SU-DHL-6 (cell line): ENCODE measurements around the gene RIPK4.

ENCODE experiments used
- H2AFZ ChIP-seq: fragments of 200-600 bp; sonication (generic); 2 replicates; pipeline ENCODE4 v1.6.1; 2014; ENCODE audit warnings: low read depth, mild to moderate bottlenecking, moderate library complexity, mixed read lengths, antibody characterized with exemption, low read length; ENCODE audit not compliant: severe bottlenecking
- H3F3A ChIP-seq: fragments of 200-600 bp; shearing (Covaris generic); 2 replicates; pipeline ENCODE4 v1.6.0; 2016; ENCODE audit warnings: antibody characterized with exemption, mild to moderate bottlenecking; ENCODE audit not compliant: insufficient read depth
- H3K27ac ChIP-seq: fragments of 200-600 bp; sonication (generic); 2 replicates; pipeline ENCODE4 v1.5.1; 2016; ENCODE audit warnings: low read depth, mild to moderate bottlenecking, low read length, moderate library complexity, mixed read lengths
- H3K27me3 ChIP-seq: fragments of 200-600 bp; sonication (generic), shearing (Covaris generic); 2 replicates; pipeline ENCODE4 v1.6.0; 2014; ENCODE audit warnings: mild to moderate bottlenecking, low read length
- H3K36me3 ChIP-seq: fragments of 200-600 bp; sonication (generic); 2 replicates; pipeline ENCODE4 v1.6.1; 2014; ENCODE audit warnings: mild to moderate bottlenecking, low read length, mixed read lengths
- H3K4me2 ChIP-seq: fragments of 300-600, 200-600 bp; shearing (Covaris generic), sonication (generic); 2 replicates; pipeline ENCODE4 v1.6.0; 2014; ENCODE audit warnings: low read length, low read depth, mild to moderate bottlenecking; ENCODE audit not compliant: poor library complexity, severe bottlenecking
- H3K4me3 ChIP-seq: fragments of 200-600 bp; sonication (generic); 2 replicates; pipeline ENCODE4 v1.5.1; 2014; ENCODE audit warnings: antibody characterized with exemption, low read length, mild to moderate bottlenecking, mixed read lengths; ENCODE audit not compliant: insufficient read depth, poor library complexity, severe bottlenecking
- H3K79me2 ChIP-seq: fragments of 200-600 bp; sonication (generic); 2 replicates; pipeline ENCODE4 v1.6.1; 2014; ENCODE audit warnings: mild to moderate bottlenecking, low read length, moderate library complexity; ENCODE audit not compliant: insufficient read depth
- H3K9ac ChIP-seq: fragments of 200-600 bp; sonication (generic); 2 replicates; pipeline ENCODE4 v1.7.0; 2014; ENCODE audit warnings: mild to moderate bottlenecking, low read length
- H3K9me2 ChIP-seq: fragments of 200-600 bp; sonication (generic); replicated peaks from 2 replicates; pipeline ENCODE4 v1.6.1; 2014; ENCODE audit warnings: low read length; ENCODE audit not compliant: insufficient read depth
- H3K9me3 ChIP-seq: fragments of 200-600 bp; sonication (generic); 2 replicates; pipeline ENCODE4 v1.6.1; 2014; ENCODE audit warnings: low read length, mixed read lengths; ENCODE audit not compliant: insufficient read depth
- H4K20me1 ChIP-seq: fragments of 200-600 bp; sonication (generic); 2 replicates; pipeline ENCODE4 v1.6.1; 2014; ENCODE audit warnings: low read depth, mild to moderate bottlenecking, antibody characterized with exemption, low read length, moderate library complexity, mixed read lengths
- EZH2phosphoT487 ChIP-seq: fragments of 200-600 bp; sonication (generic), shearing (Covaris generic); conservative IDR thresholded peaks from 2 replicates; pipeline ENCODE4 v1.6.1; 2018; ENCODE audit warnings: mild to moderate bottlenecking, antibody characterized with exemption, low read length, moderate library complexity, mixed read lengths
- TF ChIP-seq, protein P1 (sequence below): fragments of 200-600 bp; sonication (generic); IDR thresholded peaks from one replicate; pipeline ENCODE4 v1.5.1; 2017; ENCODE audit warnings: antibody characterized with exemption, mild to moderate bottlenecking, low read length, moderate library complexity; ENCODE audit not compliant: insufficient read depth, poor library complexity, severe bottlenecking

Gene RIPK4

DNA sequence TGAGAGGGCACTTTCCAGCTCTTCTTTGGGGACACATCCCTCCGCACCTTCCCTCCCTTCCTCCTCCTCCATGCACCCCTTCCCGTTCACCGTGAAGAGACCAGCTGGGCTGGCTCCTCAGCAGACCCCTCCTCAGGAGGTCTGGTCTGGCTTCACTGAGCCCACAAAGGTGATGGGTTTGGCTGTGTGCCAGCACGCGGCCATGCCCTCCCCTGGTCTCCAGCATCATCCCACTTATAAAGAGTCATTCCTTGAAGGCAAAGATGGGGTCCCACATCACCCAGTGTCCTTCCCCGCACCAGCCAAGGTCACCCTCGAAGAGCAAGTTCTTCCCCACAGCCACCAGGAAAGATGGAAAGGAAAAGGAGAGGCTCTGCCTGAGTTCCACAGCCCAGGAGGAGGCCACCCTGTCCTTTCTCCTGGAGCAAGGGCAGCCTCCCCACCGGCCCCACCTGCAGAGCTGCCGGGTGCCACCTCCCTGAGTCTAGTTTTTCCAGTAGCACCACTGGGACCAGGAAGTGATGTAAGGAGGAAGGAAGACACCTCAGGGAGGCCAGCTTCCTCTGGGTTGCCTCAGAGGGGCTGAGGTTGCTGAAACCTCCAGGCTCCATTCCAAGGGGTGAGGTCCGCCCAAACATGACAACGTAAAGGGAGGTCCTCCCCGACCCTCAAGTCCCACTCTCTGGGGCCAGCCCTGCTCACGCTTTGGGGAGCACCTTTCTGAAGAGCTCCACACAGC is 32.7 kb downstream of the RIPK4 start:
- Histone ChIP-seq H3K4me2 (no peak overlapping the region), H3K79me2 (no peaks in the 10 kb centered on the region), H4K20me1 (no peaks in the 10 kb centered on the region), H3K27me3 (no peaks in the 10 kb centered on the region), H3F3A (no peaks in the 10 kb centered on the region), H2AFZ (no peak overlapping the region), H3K9ac (no peak overlapping the region), H3K36me3 (no peaks in the 10 kb centered on the region), H3K4me3 (no peak overlapping the region), H3K9me3 (peaks cover 5% of the 10 kb centered on the region; the same call in 1 of the 2 replicates), H3K9me2 (no peaks in the 10 kb centered on the region), H3K27ac (no peak overlapping the region)
- TF ChIP-seq EZH2phosphoT487 = no peak
- TF ChIP-seq, protein P1, sequence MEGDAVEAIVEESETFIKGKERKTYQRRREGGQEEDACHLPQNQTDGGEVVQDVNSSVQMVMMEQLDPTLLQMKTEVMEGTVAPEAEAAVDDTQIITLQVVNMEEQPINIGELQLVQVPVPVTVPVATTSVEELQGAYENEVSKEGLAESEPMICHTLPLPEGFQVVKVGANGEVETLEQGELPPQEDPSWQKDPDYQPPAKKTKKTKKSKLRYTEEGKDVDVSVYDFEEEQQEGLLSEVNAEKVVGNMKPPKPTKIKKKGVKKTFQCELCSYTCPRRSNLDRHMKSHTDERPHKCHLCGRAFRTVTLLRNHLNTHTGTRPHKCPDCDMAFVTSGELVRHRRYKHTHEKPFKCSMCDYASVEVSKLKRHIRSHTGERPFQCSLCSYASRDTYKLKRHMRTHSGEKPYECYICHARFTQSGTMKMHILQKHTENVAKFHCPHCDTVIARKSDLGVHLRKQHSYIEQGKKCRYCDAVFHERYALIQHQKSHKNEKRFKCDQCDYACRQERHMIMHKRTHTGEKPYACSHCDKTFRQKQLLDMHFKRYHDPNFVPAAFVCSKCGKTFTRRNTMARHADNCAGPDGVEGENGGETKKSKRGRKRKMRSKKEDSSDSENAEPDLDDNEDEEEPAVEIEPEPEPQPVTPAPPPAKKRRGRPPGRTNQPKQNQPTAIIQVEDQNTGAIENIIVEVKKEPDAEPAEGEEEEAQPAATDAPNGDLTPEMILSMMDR = no peak

DNA sequence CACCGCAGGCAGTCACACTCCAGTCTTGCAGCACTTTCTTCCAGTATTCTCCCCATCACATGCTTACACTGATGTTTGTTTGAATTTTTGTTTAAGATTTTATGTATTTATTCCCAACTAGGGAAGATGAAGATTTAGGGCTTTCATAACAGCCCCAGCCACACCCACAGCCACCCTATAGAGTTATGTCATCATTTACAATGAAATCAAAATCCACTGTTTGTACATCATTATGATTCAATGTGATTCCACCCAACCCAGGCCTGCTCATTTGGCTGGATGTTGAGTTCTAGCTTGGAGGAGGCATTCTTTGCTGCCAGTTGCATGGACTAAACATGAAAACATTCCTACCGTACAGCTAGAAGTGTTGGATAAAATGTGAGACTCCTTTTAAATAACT is 35.8 kb downstream of the RIPK4 start:
- Histone ChIP-seq H3F3A (no peaks in the 10 kb centered on the region), H3K9ac (no peak overlapping the region), H3K4me2 (no peak overlapping the region), H3K9me3 (no peaks in the 10 kb centered on the region), H4K20me1 (no peaks in the 10 kb centered on the region), H3K36me3 (no peaks in the 10 kb centered on the region), H3K4me3 (no peak overlapping the region), H3K79me2 (no peaks in the 10 kb centered on the region), H3K27me3 (no peaks in the 10 kb centered on the region), H2AFZ (no peak overlapping the region), H3K27ac (no peak overlapping the region), H3K9me2 (no peaks in the 10 kb centered on the region)
- TF ChIP-seq EZH2phosphoT487 = no peak
- TF ChIP-seq, protein P1 = no peak

DNA sequence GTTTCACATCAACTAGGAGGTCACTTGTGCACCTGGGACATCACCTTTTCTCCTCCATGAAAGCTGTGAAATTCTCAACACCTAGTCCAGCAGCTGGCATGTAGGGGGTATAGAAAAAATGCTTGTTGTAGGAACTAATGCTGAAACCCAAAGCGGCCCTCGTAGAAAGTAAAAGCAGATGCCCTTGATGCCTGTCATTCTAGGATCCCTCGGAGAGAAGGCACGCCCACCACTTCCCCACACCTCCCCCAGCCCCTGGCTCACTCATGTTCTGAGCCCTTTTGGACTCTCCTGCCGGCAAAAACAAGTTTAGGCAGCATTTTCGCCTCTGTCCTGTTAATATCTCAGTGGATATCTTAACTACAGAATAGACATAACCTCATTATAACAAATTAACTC is 36.5 kb downstream of the RIPK4 start:
- no peak overlapping the region for H3K4me2 ChIP-seq
- H2AFZ ChIP-seq = no peak overlapping the region
- H3K27ac ChIP-seq = no peak overlapping the region
- H4K20me1 ChIP-seq = no peaks in the 10 kb centered on the region
- TF ChIP-seq EZH2phosphoT487 = no peak
- TF ChIP-seq, protein P1 = no peak
- H3K9me2 ChIP-seq = no peaks in the 10 kb centered on the region
- no peaks in the 10 kb centered on the region for H3F3A ChIP-seq
- no peaks in the 10 kb centered on the region for H3K9me3 ChIP-seq
- no peak overlapping the region for H3K9ac ChIP-seq
- H3K27me3 ChIP-seq = no peaks in the 10 kb centered on the region
- no peak overlapping the region for H3K4me3 ChIP-seq
- H3K79me2 ChIP-seq = no peaks in the 10 kb centered on the region
- H3K36me3 ChIP-seq = no peaks in the 10 kb centered on the region
